ENCODE measurements around the gene TAS2R16.

The TAS2R16 gene, protein sequence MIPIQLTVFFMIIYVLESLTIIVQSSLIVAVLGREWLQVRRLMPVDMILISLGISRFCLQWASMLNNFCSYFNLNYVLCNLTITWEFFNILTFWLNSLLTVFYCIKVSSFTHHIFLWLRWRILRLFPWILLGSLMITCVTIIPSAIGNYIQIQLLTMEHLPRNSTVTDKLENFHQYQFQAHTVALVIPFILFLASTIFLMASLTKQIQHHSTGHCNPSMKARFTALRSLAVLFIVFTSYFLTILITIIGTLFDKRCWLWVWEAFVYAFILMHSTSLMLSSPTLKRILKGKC

GRCh38 chr7:122995600-122995999 is at the start of gene TAS2R16:
TAS2R16 (minus strand) TSS chr7:122995700; CDS start chr7:122995634, 66 bp downstream.
- DNase-seq: no peak

DNA sequence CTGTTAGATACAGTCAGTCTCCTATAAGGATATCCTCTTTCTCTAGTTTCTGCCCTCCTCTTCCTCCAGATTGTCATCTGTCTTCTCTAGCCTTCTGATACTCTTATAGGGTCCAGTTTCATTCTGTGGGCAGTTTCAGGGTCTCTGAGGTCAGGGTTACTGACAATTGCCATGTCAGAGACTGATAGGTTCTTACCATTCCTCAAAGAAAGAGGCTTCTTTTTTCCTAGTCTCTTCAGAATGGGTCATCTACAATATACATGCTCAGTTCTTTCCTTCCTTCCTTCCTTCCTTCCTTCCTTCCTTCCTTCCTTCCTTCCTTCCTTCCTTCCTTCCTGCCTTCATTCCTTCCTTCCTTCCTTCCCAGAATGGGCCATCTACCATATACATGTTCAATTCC is 48.1 kb upstream of the TAS2R16 start:
- no peak for DNase-seq

DNA sequence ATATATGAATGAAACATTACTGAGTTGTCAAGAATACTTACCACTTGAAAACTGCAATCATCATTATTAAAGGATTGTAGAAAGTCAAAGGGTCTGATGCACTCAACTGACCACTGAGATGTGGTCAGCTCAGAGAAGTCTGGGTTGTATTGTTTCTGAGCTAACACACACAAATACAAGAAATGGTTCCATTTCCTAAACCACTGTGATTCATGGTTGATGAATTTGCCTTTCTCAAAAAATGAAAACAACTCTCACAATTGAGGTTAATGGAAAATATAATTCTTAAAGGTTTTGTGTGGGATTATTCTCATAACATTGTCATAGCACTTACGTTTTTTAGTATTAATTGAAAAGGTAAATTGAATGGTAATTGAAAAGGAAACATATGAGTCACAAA is 45.6 kb upstream of the TAS2R16 start:
- DNase-seq: no peak

DNA sequence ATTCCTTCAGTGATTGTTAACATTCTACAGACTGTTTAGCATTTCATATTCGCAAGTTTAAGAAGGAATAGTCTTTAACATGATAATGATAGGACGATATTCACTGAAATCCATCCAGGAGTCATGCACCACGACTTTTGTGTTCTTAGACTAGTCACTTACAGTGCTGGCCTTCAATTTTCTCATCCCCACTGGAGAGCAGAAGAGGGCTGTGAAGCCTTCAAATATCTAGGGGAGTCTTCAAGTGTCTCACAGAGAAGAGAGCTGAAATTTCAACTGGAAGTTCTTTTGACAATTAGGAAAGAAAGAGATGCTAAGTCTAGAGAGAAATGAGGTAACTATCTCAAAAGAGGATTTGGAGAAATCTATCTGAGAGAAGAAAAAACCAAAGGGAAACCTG is 43.8 kb upstream of the TAS2R16 start:
- no peak for DNase-seq

DNA sequence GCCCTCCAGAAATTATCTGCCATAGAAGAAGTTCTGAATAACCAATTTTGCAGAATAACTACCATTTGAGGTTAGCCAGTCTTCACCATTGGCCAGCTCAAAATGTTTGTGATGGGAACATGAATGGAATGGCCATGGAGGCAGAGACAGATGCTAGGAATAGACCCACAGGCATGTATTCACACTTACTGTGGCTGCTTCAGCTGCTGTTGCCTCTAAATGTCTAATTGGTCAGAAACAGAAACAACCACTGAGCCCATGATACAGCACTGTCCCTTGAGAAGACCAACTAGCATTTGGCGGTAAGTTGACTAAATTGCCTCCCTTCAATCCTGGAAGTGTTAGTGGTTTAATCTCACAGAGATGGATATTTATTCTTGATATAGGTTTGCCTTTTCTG is 38.6 kb upstream of the TAS2R16 start:
- DNase-seq: no peak

DNA sequence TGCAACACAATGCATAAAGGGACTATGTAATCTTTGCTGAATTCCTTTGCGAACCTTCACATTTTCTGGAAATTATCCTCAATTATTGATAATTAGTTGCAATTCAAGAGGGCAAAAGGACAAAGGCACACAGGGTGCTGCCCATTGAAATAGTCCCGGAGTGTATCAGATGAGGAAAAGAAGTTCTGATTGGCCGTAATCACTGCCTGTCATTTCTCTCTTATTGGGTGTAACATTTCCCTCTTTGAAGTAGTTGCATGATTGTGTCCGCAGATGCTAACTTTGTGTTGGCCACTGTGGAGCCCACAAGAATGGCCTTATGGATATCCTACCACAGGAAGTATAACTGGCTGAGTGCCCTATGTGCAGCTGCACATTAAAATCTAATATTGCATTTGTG is 35.1 kb upstream of the TAS2R16 start:
- no peak for DNase-seq

- no peak for DNase-seq
Observed at GRCh38 chr7:123028339-123028738, 32.8 kb upstream of the TAS2R16 start.

DNA sequence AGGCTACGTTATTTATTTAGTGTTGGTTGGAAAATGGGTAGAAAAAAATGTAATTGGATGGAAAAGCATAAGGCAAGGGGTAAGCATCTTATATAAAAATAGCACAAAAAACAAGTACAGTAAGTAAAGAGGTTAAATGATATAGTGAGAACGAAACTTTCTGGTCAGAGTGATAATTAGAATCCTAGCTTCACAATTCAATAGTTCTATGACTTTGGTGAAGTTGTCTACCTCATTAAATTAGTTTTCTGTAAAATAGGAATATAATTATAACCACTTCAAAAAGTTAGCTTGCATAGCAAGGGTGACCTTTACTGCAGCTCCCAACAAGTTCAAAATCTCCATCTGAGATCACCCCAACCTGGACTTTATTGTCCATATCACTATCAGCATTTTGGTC is 30.8 kb upstream of the TAS2R16 start:
- no peak for DNase-seq

GRCh38 chr7:123024989-123025758 is 29.7 kb upstream of the TAS2R16 start:
- DNase-seq: no peak

DNA sequence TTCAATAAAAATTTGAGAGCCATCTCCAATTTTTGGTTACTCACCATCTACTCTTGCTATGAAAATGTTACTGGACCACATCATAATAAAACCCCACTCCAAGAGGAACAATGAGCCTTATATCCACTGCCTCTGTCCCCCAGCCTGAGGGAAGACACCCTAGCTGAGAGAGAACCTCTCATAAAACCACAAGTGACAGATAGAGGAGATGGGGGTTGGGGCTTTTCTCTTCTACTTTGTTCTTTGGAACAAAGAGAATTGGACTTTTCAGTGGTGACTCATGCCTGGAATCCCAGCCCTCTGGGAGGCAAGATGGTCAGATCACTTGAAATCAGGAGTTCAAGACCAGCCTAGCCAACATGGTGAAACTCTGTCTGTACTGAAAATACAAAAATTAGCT is 27.6 kb upstream of the TAS2R16 start:
- DNase-seq: no peak

GRCh38 chr7:123022576-123022975 is 27.1 kb upstream of the TAS2R16 start:
- DNase-seq: no peak

- DNase-seq: no peak
Observed at GRCh38 chr7:123012435-123012834, 16.9 kb upstream of the TAS2R16 start.

GRCh38 chr7:123011766-123012369 is 16.4 kb upstream of the TAS2R16 start:
- no peak for DNase-seq

GRCh38 chr7:123004931-123005330 is 9.4 kb upstream of the TAS2R16 start:
- no peak for DNase-seq

- DNase-seq: no peak
Observed at GRCh38 chr7:123003539-123004126, 8.1 kb upstream of the TAS2R16 start.

DNA sequence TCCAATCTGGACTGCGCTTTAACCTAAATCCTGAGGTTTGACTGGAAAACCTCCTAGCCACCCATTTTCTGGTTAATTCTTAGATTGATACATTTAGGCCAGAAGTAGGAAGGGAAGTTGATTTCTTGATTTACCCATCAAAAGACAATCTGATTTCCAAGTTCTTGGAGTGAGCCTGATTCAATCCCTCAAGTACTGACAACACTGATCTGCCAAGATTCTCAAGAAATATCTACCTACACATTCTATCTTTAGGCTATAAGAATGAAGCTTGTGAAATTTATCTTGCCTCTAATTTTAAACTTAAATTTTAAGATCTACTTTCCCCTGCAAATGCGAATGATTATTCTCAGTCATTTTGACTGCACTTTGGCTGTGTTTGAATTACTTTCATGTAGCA is 5.9 kb downstream of the TAS2R16 start:
- no peak for DNase-seq

DNA sequence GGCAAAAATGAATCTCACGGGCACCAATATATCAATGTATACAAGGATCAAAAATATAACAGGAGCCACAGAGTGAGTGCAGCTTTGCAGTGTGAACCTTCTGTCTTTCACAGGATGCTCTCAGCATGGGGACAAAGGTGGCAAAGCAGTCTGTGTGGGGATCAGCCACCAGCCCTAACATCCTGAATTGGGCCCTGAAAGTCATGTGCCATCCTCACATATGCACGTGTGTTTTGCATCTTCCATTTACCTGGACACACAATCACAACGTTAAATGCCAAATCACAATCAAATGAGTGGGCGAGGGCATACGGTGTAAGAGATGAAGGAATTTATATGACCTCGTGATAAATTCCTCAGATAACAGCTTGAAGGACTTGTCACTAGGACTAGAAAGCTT is 6.5 kb downstream of the TAS2R16 start:
- no peak for DNase-seq

GRCh38 chr7:122988333-122988732 is 7.2 kb downstream of the TAS2R16 start:
- no peak for DNase-seq

GRCh38 chr7:122987463-122987862 is 8.0 kb downstream of the TAS2R16 start:
- DNase-seq: no peak

GRCh38 chr7:122984021-122984420 is 11.5 kb downstream of the TAS2R16 start:
- no peak for DNase-seq

- no peak for DNase-seq
Observed at GRCh38 chr7:122983261-122983660, 12.2 kb downstream of the TAS2R16 start.

- no peak for DNase-seq
Observed at GRCh38 chr7:122975341-122975740, 20.2 kb downstream of the TAS2R16 start.

GRCh38 chr7:122974229-122974628 is 21.3 kb downstream of the TAS2R16 start:
- DNase-seq: no peak

DNA sequence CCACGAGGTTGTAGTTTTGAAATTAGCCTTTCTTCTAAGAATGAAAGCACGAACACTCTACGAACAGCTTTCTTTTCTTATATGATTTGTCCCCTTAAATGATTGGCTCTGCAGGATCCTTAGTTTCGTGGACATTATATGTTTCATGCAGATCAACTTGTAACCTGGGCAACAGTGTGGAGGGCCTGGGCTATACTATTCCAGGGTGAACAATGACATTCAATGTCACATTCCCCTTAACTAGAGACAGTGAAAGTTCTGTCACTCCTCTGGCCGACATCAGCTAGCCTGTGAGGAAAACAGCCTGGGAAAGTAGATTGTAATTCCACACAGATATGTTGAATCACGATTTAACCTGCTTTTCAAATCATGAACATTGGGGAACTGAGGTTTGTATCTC is 23.4 kb downstream of the TAS2R16 start:
- DNase-seq: no peak

All from CD4-positive, alpha-beta T cell treated with Interleukin-4 for 1 hour (primary cell).